SK-N-DZ (cell line): ENCODE measurements around the gene TCF20. TPM values are rescaled to one million over a fixed set of nuclear protein-coding genes. Genes with fewer than 3 reads are reported as not detected.

ENCODE experiments used
- DNase-seq: peaks from one replicate; pipeline ENCODE4 v3.0.0-alpha.2; 2015; ENCODE audit warnings: low spot score
- polyA plus RNA-seq, 2 experiments: library from polyadenylated mRNA; depleted of rRNA; stranded (reverse); fragments of >200 nt; gene quantifications; 2 replicates each; pipeline ENCODE4 v1.2.3, GENCODE V29; 2014

The TCF20 gene
- 25.2 and 27.9 TPM in 2 replicates for polyA plus RNA-seq (2014; cell fraction: cytosol; rRNA removed)
- polyA plus RNA-seq (2014; cell fraction: nucleus; rRNA removed): 9.5 and 14.0 TPM in 2 replicates

DNA sequence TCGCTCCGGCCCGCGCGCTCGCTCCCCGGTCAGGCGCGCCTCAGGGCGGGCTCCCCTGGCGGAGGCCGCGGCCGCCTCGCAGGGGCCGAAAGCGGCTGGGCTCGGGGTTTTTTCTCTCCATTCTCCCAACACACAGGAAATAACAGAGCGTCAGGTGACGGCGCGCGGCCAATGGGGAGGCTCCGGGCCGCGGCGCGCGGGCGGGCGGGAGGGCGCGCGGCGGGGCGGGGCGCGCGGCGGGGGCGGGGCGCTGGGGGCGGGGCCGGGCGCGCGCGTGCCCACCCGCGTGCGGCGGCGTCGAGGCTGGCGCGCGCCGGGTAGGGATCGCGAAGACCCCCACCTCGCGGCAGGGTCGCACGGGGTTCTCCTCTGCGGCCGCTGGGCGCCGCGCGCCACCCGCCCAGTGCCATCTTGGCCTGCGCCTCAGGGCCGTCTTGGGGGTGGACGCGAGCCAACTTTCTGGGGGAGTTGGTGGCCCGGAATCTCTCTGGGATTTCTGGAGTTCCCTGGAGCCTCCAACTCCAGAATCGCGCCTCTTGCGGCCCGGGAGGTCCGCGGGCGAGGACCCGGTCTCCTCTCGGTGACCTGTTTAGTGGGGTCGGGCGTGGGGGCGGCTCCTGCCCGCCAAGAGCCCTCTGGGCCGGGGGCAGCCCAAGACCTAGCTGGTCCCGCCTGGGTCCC is at the start of gene TCF20:
Gene TCF20 (minus strand): TSS at position 144 of the 681 bp plus-strand sequence. CDS start 55,348 bp downstream, outside the sequence.
- peak; percentile 77 for DNase-seq

DNA sequence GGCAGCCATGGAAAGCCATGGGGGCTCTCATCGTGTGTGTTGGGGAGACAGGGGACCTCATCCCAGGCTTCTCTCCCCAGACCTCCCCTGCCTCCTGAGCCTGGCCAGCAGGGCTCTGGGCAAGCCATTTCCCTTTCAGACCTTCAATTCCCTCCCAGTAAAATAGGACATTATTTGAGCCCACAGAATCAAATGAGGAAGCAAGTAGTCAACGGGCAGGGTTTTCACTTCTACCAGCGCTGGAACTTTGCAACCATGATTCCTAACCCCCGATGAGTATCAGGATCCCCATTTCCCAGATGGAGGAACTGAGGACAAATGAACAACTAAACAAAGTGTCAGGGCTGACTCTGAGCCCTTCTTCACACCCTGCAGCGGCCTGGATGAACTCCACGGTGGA is 48.9 kb upstream of the TCF20 start:
- DNase-seq: no peak

DNA sequence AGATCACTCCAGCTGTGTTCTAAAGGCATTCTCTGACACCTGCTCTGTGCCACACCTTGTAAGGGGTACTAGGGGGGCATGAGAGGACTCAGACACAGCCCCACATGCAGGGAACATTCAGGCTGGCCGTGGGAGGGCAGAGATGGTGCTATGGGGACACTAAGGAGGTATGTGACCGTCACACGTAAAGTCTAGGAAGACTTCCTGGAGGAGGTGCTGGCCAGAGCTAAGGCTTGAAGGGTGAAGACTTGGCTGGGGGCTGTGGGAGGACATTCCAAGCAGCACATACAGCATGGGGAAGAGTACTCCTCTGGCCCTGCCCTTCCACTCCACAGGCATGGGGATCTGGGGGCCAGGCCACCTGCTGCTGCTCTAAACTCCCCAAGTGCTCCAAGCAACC is 48.5 kb upstream of the TCF20 start:
- no peak for DNase-seq

DNA sequence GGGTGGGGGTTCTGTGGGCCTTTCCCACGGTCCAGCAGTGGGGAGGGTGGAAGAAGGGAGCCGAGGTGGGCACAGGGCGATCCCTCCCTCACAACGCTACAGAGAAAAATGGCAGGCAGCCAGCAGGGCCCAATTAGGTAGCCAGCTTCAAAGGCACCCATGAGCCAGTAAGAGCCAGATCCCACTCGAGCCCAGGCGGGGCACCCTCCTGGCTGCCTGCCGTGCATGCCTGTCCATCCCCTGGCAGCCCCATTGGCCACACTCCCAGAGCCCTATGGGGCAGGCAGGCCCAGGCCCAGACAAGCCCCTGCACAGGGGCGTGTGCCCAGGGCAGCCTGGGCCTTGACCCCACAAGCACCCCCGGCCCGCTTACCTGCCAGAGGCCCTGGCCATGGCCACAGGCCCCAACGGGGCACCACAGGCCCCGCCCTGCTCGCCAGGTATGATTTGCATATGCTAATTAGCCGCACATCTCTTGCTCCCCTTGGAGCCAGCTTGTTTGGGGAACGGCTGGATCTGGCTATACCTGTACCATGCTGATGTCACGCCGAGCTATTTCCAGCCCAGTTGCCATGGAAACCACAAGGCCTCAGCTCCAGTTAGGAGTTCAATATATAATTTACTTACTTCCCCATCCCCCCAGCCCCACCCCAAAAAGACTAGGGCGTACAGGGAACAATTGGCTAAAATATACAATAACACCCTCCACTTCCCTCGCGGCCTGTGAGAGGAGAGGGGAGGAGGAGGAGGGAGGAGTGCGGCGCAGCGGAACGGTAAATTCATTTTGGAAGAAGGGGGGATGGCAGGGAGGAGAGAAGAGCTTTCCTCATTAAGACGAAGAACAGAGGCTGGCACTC is 47.5 kb upstream of the TCF20 start:
- no peak for DNase-seq

DNA sequence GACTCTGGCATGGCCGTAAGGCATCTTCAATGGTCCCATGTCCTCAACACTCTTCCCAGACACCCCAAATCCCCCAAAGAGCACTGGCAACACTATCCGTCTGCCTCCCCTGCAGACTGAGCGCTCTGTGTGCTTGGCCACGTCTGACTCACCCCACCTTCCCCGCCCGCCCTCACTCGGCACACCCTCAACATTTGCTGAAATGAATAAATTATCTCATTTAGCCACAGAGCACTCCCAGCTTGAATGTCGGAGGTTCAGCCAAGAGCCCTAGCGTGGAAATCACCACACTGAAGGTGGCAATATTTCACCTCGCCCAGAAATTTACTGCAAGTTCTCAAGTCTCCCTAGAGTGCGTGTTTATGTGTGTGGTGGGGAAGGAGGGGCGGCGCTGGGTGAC is 46.6 kb upstream of the TCF20 start:
- DNase-seq: no peak

DNA sequence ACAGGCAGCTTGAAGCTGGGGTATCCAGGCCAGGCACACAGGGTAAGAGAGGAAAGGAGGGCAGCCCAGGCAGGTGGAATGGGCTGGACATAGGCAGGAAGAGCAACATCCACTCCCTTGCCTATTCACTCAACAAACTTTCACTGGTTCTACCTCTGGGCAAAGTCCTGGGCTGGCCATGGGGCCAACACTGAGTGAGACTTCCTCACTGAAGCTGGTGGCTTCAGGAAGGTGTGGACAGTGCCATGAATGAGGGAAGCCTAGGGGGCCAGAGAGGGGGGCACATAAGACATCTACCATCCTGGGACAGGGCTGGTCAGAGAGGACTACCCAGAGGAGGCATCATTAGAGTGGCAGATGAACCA is 44.9 kb upstream of the TCF20 start:
- no peak for DNase-seq

DNA sequence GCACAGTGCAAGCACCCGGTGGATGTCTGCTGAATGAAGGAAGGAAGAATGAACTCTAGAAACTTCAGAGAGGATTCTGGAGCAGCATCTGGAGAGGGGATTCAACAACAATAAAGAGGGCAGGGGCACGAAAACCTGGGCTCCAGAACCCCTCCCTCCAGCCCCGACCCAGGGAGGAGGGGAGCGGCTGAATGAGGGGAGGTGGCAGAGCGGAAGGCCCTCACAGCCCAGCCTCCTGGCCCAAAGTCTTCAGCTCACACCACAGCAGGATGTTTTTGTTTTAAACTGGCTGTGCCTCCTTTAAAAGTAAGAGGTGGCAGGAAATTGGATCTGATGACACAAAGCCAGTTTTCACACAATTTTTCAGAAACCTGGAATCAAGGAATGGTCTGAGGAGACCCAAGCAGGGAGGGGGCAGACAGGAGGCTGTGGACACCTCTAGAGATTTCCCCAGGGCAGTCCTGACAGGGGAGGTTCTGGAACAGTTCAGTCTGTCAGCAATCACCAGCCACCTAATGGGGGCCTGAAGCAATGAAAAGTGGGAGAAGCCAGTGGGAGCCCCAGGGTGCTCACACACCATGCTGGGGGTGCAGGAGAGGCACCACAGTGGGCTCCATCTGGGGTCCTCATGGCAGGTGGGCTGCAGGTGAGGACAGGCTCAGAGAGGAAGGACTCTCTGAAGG is 44.4 kb upstream of the TCF20 start:
- no peak for DNase-seq

DNA sequence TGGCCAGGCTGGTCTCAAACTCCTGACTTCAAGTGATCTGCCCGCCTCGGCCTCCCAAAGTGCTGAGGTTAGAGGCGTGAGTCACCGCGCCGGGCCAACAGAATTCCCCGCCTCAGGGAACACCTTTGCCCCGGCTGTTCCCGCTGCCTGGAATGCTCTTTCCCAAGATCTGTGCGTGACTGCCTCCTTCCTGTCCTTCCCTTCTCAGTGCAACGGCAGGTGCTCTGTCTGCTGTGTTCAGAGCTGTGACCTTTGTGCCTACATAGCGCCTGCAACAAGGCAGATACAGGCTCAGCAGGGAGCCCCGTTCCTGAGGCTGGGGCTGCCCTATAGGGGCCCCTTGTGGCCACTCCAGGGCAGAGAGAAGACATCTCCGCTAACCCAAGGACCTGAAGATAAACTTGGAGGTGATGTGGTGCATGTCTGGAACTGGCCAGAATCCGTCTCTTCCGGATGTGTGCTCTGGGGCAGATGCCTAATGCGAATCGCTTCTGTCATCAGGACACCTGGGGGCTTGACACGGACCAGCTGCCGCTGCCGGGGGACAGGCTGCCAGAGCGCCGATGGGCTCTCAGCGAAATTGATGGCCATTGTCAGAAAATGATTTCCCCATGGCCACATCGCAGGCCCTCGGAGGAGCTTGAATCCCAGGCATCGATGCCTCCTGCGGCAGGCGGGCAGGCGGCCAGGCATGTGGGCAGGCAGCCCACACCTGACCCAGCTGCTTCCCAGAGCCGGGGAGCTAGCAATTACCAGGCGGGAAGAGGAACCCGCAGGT is 43.5 kb upstream of the TCF20 start:
- peak; percentile 97 for DNase-seq

DNA sequence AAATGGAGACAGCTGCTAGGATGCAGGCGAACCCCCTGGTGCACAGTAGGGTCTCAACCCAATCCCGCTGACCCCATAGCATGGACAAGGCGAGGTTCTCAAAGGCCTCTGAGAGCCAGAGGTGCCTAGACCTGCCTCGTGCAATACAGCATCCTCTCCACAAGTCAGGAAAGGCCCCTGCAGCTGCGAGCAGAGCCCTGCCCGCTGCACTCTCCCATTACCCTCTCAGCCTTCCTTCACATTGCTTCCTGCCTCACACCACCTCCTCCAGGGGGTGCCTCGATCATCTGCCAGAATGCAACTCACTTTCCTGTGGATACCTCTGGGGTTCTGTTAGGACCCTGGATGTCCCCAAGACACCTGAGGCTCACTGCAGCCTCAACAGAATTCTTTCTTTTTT is 42.8 kb upstream of the TCF20 start:
- DNase-seq: no peak

DNA sequence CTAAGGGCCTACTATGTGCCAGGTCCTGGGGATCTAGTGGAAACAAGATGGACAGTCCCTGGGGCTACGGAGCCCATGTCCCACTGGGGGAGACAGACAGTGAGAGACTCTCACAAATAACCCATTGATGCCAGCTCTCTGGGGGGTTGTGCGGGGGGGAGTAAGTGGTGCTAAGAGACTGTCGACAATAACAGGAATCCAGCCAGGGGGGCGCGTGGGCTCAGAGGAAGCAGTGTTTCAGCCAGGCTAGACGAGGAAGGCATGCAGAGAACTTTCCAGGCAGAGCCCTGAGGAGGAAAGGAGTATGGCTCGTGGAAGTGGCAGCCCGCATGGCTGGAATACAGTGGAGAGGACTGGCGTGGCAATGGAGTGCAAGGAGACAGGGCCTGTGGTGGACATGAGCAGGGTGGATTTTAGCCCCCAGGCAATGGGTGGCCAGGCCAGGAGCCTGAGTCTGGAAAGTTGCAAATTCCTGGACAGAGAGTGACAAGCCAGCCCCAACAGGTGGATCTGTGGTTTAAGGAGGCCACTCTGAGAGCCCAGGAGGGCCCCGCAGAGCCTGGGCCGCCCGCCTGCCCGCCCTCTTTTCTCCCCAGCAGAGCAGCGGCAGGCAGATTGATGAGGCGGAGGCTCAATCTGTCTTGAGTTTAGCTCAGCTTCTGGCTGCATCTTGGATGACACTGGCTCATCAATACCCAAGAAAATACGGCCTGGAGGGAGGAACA is 40.0 kb upstream of the TCF20 start:
- no peak for DNase-seq

DNA sequence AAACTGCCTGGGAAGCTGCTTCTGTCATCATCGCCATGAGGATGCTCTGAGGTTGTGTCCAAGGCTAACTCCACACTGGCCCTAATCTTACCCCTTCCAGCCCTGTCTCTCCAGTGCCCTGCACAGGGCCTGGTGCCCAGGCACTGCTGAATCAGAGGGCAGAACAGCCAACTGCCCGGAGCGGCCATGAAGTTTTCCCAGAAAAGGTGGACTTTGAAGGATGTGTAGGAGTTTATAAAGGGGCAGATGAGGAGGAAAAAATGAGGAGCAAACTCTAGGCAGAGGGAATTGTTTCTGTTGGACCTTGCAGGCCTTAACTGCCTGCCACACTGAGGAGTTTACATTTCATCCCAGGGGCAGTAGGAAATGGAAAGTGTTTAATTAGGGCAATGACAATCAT is 39.4 kb upstream of the TCF20 start:
- DNase-seq: no peak

DNA sequence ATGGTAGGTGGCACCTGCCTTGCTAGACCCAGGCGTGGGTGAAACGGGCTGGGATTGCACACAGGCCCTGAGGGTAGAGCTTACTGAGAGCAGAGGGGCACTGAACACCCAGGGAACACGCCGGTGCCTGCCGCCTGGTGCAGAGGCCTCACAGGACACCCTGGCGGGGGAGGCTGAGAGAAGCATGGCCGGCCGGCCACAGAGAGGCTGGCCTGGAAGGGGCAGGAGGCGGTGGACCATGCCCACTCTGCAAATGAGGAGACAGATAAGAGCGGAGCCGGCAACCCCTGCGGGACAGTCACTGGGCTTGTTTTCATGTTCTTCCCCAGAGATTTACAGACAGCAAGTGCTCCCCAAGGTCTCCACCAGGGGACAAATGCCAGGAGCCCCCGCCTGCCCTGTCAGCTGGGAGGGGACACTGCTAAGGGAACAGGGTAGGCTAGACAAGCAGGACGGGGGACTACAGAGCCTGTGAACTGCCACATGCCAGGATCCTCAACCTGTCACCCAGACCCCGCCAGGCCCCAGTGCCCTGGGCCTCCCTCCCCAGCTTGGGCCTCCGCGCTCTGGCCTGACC is 38.5 kb upstream of the TCF20 start:
- no peak for DNase-seq

DNA sequence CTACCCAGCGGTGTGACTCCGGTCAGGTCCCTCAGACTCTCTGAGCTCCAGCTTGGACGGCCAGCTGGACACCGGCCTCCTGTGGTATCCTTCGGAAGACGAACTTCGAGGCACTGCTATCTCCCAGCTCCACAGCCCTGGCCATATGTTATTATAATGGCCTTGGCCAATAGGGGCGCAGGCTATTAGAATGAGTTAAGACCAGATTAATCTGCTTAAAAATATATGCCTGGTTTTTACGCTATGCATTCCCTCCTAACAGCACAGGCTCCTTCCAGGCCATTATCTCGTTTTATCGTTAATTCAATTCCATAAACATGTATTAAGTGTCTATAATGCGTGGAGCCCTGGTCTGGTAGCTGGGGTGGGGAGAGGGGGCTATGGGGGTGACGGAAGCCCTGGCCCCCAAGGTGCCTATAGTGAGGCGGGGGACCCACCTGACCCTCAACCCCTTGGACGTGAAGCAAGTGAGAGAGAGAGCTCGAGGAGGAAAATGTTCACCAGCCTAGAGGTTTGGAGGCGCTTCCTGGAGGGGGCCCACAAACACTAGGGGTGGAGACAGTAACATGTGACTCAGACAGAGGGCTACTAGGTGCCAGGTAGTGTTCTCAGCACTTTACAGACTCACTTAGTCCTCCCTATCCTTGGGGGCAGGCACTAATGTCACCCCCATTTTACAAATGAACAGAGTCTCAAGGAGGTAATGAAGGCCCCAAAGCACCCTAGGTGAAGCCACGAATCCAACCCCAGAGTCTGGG is 37.5 kb upstream of the TCF20 start:
- peak; percentile 63 for DNase-seq

DNA sequence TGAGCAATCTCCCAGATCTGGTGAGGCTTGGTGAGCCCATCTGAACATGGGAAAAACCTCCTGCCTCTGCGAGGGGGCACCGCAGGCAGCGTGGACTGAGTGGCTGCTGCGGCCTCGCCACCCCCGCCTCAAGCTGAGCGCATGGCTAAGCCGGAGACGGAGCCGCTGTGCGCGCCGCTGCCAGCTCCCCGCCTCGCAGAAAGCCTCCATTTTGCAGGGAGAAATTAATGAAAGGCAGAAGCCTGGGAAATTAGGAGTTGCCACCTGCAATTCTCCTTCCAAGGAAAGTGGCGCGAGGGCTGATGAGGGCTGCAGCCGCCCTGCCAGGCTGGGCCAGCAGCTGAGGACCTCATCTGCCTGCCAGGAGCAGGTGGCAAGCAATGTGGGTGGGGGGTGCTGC is 35.6 kb upstream of the TCF20 start:
- DNase-seq: no peak

DNA sequence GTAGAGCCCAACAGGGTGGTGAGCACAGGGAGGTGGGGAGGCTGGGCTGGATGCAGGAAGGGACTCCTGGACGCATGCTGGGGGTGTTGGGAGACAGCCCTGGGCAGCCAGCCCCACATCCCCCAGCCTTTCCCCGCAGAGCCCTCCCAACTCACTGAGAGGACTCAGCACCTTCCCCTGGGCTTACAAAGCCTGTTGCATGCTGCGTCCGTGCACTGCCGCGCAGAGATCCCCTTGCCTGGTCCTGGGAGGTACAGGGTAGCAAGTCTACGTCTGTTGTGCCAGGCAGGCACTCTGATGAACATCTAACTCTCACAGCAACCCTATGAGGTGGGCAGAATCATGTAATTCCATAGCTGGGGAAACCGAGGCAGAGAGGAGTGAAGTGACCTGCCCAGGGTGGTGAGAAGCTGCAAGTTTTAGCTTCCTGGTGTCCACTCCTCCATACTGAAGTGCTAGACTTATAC is 33.9 kb upstream of the TCF20 start:
- no peak for DNase-seq

DNA sequence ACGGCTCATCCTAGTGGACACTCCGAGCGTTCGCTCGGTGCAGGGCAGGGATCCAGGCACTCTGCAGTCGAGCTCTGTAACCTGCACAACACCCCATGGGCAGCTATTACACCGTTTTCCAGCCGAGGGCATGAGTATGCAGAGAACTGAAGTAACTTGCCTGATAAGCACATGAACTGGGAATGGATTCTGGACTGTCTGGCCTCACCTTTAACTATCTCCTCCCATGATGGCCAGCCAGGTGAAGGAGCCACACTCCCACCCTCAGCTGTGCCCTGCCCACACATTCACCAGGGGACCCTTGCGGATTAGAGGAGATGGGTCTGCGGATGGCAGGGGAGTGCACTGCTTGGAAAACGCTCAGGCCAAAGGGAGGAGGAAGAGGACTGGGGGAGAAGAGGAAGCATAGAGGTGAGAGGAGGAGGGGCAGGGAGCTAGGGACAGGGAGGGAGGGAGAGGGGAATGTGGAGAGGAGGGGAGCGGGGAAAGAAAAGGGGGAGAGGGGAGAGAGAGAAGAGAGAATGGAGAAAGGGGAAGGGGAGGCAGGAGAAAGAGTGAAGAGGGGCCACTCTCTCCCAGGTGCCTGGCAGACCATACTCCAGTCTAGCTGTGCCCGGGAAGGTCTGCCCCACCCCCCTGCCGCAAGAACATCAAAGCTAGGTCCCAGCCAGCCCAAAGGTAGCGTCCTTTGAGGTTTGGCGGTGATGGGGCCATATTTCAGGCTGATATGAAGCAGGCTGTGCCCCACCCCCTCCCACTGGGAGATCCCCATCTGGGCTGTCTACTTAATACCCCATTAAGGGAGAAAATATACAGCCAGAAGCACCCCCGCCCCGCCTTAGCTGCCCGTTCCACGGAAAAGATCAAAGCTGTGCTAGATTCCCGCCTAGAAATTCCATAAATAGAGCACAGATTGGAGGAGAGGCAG is 33.2 kb upstream of the TCF20 start:
- peak; percentile 38 for DNase-seq

DNA sequence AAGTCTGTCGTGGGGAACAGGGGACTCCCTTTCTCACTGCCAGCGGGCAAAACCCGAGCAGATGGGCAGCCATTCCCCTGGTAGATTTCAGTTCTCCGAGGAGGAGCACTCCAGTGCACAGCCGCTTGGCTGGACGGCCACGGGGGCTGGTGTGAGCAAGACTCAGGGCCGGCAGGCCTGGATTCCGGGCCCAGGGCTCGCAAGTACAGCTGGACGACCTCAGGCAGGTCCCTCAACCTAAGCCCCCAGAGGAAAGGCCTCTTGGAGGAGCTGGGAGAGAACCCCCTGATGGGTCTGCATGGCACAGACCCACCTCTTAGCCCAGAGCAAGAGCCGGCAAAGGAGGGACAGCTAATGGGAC is 31.3 kb upstream of the TCF20 start:
- no peak for DNase-seq

DNA sequence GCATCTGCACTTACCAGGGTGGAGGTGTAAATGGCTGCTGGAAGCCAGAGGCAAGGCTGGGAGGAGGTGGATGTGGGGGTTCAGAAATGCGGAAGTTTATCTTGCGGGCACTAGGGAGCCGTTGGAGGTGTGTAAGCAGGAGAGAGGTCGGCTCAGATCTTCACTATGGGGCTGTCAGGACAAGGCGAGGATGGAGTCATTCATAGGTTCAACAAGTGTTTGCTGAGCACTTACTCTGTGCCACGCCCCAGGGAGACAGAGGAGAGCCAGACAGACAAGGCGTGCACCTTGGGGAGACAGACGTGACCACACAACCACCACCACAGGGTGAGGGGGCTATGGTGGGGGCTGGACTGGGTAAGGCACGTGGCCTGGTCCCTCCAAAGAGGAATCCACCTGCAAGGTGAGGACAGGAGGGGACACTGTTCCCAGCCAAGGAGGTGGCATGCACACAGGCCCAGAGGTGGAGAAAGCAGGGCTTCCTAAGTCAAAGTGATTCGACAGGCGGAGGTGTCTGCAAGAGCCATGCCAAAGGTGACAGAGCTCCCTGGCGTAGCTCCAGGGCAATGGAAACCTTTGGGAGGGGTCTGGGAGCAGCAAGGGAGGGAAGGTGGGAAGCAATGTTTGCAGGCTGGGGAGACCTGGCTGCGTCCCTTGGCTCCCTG is 30.8 kb upstream of the TCF20 start:
- DNase-seq: no peak
